MM.1S (cell line): Measurements from ENCODE around the gene LUC7L.

Experiments
- DNase-seq: peaks from one replicate; pipeline ENCODE4 v3.0.0-alpha.2; 2015
- H2AFZ ChIP-seq: fragments of 300-600 bp; sonication (generic); 2 replicates; pipeline ENCODE4 v1.6.0; 2016; ENCODE audit warnings: antibody characterized with exemption, low read length
- H3F3A ChIP-seq: fragments of 300-600 bp; sonication (generic); 2 replicates; pipeline ENCODE4 v1.6.1; 2016; ENCODE audit warnings: mild to moderate bottlenecking, antibody characterized with exemption, low read length, moderate library complexity, mixed read lengths; ENCODE audit not compliant: insufficient read depth
- H3K27ac ChIP-seq: fragments of 300-600 bp; sonication (generic); 2 replicates; pipeline ENCODE4 v1.5.1; 2016; ENCODE audit warnings: mild to moderate bottlenecking, low read length
- H3K27me3 ChIP-seq: fragments of 300-600 bp; sonication (generic); replicated peaks from 2 replicates; pipeline ENCODE4 v1.6.0; 2016; ENCODE audit warnings: low read length; ENCODE audit not compliant: insufficient read depth
- H3K36me3 ChIP-seq: fragments of 300-600 bp; sonication (generic); replicated peaks from 2 replicates; pipeline ENCODE4 v1.6.1; 2016; ENCODE audit warnings: mild to moderate bottlenecking, low read length, mixed read lengths; ENCODE audit not compliant: insufficient read depth
- H3K4me1 ChIP-seq: fragments of 300-600 bp; sonication (generic); 2 replicates; pipeline ENCODE4 v1.6.1; 2016; ENCODE audit warnings: low read length, mixed read lengths
- H3K4me2 ChIP-seq: fragments of 300-600 bp; sonication (generic); 2 replicates; pipeline ENCODE4 v1.6.0; 2016; ENCODE audit warnings: low read depth, low read length
- H3K4me3 ChIP-seq: fragments of 300-600 bp; sonication (generic); 2 replicates; pipeline ENCODE4 v1.5.1; 2016; ENCODE audit warnings: low read length, mixed read lengths
- H3K79me2 ChIP-seq: fragments of 300-600 bp; sonication (generic); 2 replicates; pipeline ENCODE4 v1.6.1; 2016; ENCODE audit warnings: mixed run types, low read length, mixed read lengths
- H3K9ac ChIP-seq: fragments of 300-600 bp; sonication (generic); 2 replicates; pipeline ENCODE4 v1.6.1; 2016; ENCODE audit warnings: low read length, mixed read lengths
- H3K9me2 ChIP-seq: fragments of 300-600 bp; sonication (generic); replicated peaks from 2 replicates; pipeline ENCODE4 v1.6.1; 2016; ENCODE audit warnings: mild to moderate bottlenecking, low read length, mixed read lengths; ENCODE audit not compliant: insufficient read depth
- H3K9me3 ChIP-seq: fragments of 300-600 bp; sonication (generic); replicated peaks from 2 replicates; pipeline ENCODE4 v1.6.1; 2016; ENCODE audit warnings: mild to moderate bottlenecking, low read length, mixed read lengths; ENCODE audit not compliant: insufficient read depth
- H4K20me1 ChIP-seq: fragments of 300-600 bp; sonication (generic); 2 replicates; pipeline ENCODE4 v1.6.1; 2016; ENCODE audit warnings: mild to moderate bottlenecking, low read length, moderate library complexity, mixed read lengths; ENCODE audit not compliant: insufficient read depth
- CTCF ChIP-seq: fragments of 300-600 bp; sonication (generic); IDR thresholded peaks from 2 replicates; pipeline ENCODE4 v1.5.1; 2016; ENCODE audit warnings: antibody characterized with exemption, low read length, mixed read lengths
- EZH2 ChIP-seq: fragments of 300-600 bp; sonication (generic); optimal IDR thresholded peaks from 2 replicates; pipeline ENCODE3; 2017; ENCODE audit warnings: low read depth, mild to moderate bottlenecking, antibody characterized with exemption, low read length, mixed read lengths
- EZH2phosphoT487 ChIP-seq: fragments of 300-600 bp; sonication (generic); IDR thresholded peaks from 2 replicates; pipeline ENCODE4 v1.6.1; 2018; ENCODE audit warnings: antibody characterized with exemption, low read length

Gene LUC7L

GRCh38 chr16:144797-145252 lies 84.4 kb downstream of the LUC7L start:
- H3K79me2 ChIP-seq = no peaks in the 10 kb centered on the region
- H4K20me1 ChIP-seq = no peaks in the 10 kb centered on the region
- no peak overlapping the region for H2AFZ ChIP-seq
- DNase-seq = no peak
- peaks cover 2% of the 10 kb centered on the region; the same call in 1 of the 2 replicates for H3F3A ChIP-seq
- no peak for TF ChIP-seq EZH2
- no peak for TF ChIP-seq EZH2phosphoT487
- no peak for TF ChIP-seq CTCF
- no peak overlapping the region for H3K4me3 ChIP-seq
- peaks cover 39% of the 10 kb centered on the region for H3K27me3 ChIP-seq
- no peak overlapping the region for H3K9ac ChIP-seq
- no peaks in the 10 kb centered on the region for H3K4me1 ChIP-seq
- H3K9me2 ChIP-seq = no peaks in the 10 kb centered on the region
- no peaks in the 10 kb centered on the region for H3K36me3 ChIP-seq
- no peaks in the 10 kb centered on the region for H3K9me3 ChIP-seq
- H3K27ac ChIP-seq = no peak overlapping the region
- H3K4me2 ChIP-seq = no peak overlapping the region

GRCh38 chr16:143456-143855 lies 85.8 kb downstream of the LUC7L start:
- no peak for DNase-seq
- TF ChIP-seq CTCF = no peak
- TF ChIP-seq EZH2phosphoT487 = no peak
- TF ChIP-seq EZH2 = no peak
- no peaks in the 10 kb centered on the region for H3K4me1 ChIP-seq
- no peak overlapping the region for H2AFZ ChIP-seq
- no peak overlapping the region for H3K4me2 ChIP-seq
- H3K4me3 ChIP-seq = no peak overlapping the region
- H3K36me3 ChIP-seq = no peaks in the 10 kb centered on the region
- peaks cover 26% of the 10 kb centered on the region for H3K27me3 ChIP-seq
- no peak overlapping the region for H3K9ac ChIP-seq
- peaks cover 6% of the 10 kb centered on the region; the same call in 1 of the 2 replicates for H3F3A ChIP-seq
- H3K9me2 ChIP-seq = no peaks in the 10 kb centered on the region
- no peaks in the 10 kb centered on the region for H3K79me2 ChIP-seq
- H3K27ac ChIP-seq = no peak overlapping the region
- H4K20me1 ChIP-seq = no peaks in the 10 kb centered on the region
- H3K9me3 ChIP-seq = no peaks in the 10 kb centered on the region

GRCh38 chr16:143047-143446 lies 86.2 kb downstream of the LUC7L start:
- no peak for DNase-seq
- peaks cover 24% of the 10 kb centered on the region for H3K27me3 ChIP-seq
- H3K9ac ChIP-seq = no peak overlapping the region
- no peaks in the 10 kb centered on the region for H3K9me2 ChIP-seq
- H3K27ac ChIP-seq = no peak overlapping the region
- H3K79me2 ChIP-seq = peaks cover 1% of the 10 kb centered on the region
- H4K20me1 ChIP-seq = no peaks in the 10 kb centered on the region
- H3K9me3 ChIP-seq = no peaks in the 10 kb centered on the region
- H3K4me2 ChIP-seq = no peak overlapping the region
- H2AFZ ChIP-seq = no peak overlapping the region
- peaks cover 6% of the 10 kb centered on the region; the same call in 1 of the 2 replicates for H3F3A ChIP-seq
- TF ChIP-seq CTCF (no peak), EZH2 (no peak), EZH2phosphoT487 (no peak)
- H3K4me3 ChIP-seq = no peak overlapping the region
- no peaks in the 10 kb centered on the region for H3K36me3 ChIP-seq
- no peaks in the 10 kb centered on the region for H3K4me1 ChIP-seq
